GM21423 (cell line): ENCODE results near the gene SLC8B1.

Experiments
- ATAC-seq: cut with Tn5 transposase; IDR thresholded peaks from one replicate; pipeline ENCODE4 v1.9.1; 2021; ENCODE audit warnings: mild to moderate bottlenecking, moderate library complexity; ENCODE audit not compliant: unreplicated experiment

SLC8B1 gene

GRCh38 chr12:113296557-113297213 lies 38.2 kb downstream of the SLC8B1 start:
- no peak for ATAC-seq

GRCh38 chr12:113295886-113296556 lies 38.9 kb downstream of the SLC8B1 start:
- ATAC-seq, result no peak

GRCh38 chr12:113293100-113293499 lies 41.8 kb downstream of the SLC8B1 start:
- ATAC-seq, result no peak

GRCh38 chr12:113292547-113292946 lies 42.4 kb downstream of the SLC8B1 start:
- ATAC-seq, result no peak

- ATAC-seq, result no peak
Measured at GRCh38 chr12:113292091-113292490, 42.8 kb downstream of the SLC8B1 start.

GRCh38 chr12:113291586-113291985 lies 43.3 kb downstream of the SLC8B1 start:
- ATAC-seq, result no peak

GRCh38 chr12:113290506-113290905 lies 44.4 kb downstream of the SLC8B1 start:
- ATAC-seq, result no peak

GRCh38 chr12:113289361-113289760 lies 45.5 kb downstream of the SLC8B1 start:
- ATAC-seq, result no peak

GRCh38 chr12:113287899-113288282 lies 47.0 kb downstream of the SLC8B1 start:
- ATAC-seq, result no peak

- no peak for ATAC-seq
Measured at GRCh38 chr12:113287146-113287898, 47.6 kb downstream of the SLC8B1 start.

- no peak for ATAC-seq
Measured at GRCh38 chr12:113286712-113287111, 48.2 kb downstream of the SLC8B1 start.

GRCh38 chr12:113285679-113286610 lies 49.0 kb downstream of the SLC8B1 start:
- no peak for ATAC-seq

GRCh38 chr12:113284751-113285150 lies 50.2 kb downstream of the SLC8B1 start:
- no peak for ATAC-seq

- no peak for ATAC-seq
Measured at GRCh38 chr12:113278633-113279032, 56.3 kb downstream of the SLC8B1 start.

GRCh38 chr12:113278141-113278540 lies 56.8 kb downstream of the SLC8B1 start:
- no peak for ATAC-seq

GRCh38 chr12:113277511-113277910 lies 57.4 kb downstream of the SLC8B1 start:
- no peak for ATAC-seq

- no peak for ATAC-seq
Measured at GRCh38 chr12:113276946-113277500, 57.9 kb downstream of the SLC8B1 start.

GRCh38 chr12:113276306-113276705 lies 58.6 kb downstream of the SLC8B1 start:
- ATAC-seq, result no peak

GRCh38 chr12:113274848-113275247 lies 60.1 kb downstream of the SLC8B1 start:
- ATAC-seq, result no peak

- no peak for ATAC-seq
Measured at GRCh38 chr12:113273053-113273725, 61.7 kb downstream of the SLC8B1 start.
